Epithelial cell of proximal tubule (primary cell): ENCODE results near the gene C11orf52. TPM values are rescaled to one million over a fixed set of nuclear protein-coding genes. Genes with fewer than 3 reads are reported as not detected.

Experiments
- DNase-seq: peaks from one replicate; pipeline ENCODE4 v3.0.0-alpha.2; 2011; ENCODE audit warnings: low read depth
- H3K4me3 ChIP-seq: 2 replicates; pipeline ENCODE4 v1.5.1; 2011; ENCODE audit warnings: low read depth, mild to moderate bottlenecking, low read length
- CTCF ChIP-seq: conservative IDR thresholded peaks from 2 replicates; pipeline ENCODE4 v1.5.1; 2012; ENCODE audit warnings: low read depth, mild to moderate bottlenecking, low read length
- total RNA-seq: library from RNA; depleted of rRNA; stranded (reverse); fragments of >200 nt; gene quantifications from 2 replicates; pipeline ENCODE4 v1.2.3, GENCODE V29; 2015

C11orf52 gene
- total RNA-seq, 1 donor from 2014 or later = 4.0 TPM

GRCh38 chr11:111921541-111922230 lies 3.0 kb downstream of the C11orf52 start:
- no peak for DNase-seq
- no peak for TF ChIP-seq CTCF
- H3K4me3 ChIP-seq = no peak overlapping the region

- no peak for DNase-seq
- no peak for TF ChIP-seq CTCF
- peak overlapping the region; percentile 35 for H3K4me3 ChIP-seq
Observed at GRCh38 chr11:111922803-111923202, 4.1 kb downstream of the C11orf52 start.

- no peak for TF ChIP-seq CTCF
- no peak for DNase-seq
- peak overlapping the region; percentile 35 for H3K4me3 ChIP-seq
Observed at GRCh38 chr11:111923351-111923788, 4.7 kb downstream of the C11orf52 start.

GRCh38 chr11:111923951-111924350 lies 5.2 kb downstream of the C11orf52 start:
- peak overlapping the region; percentile 35 for H3K4me3 ChIP-seq
- no peak for TF ChIP-seq CTCF
- no peak for DNase-seq

- TF ChIP-seq CTCF = no peak
- H3K4me3 ChIP-seq = peak overlapping the region; percentile 51
- DNase-seq = no peak
Observed at GRCh38 chr11:111925953-111926352, 7.2 kb downstream of the C11orf52 start.

- H3K4me3 ChIP-seq = peak overlapping the region; percentile 61
- no peak for TF ChIP-seq CTCF
- DNase-seq = no peak
Observed at GRCh38 chr11:111926505-111927391, 8.0 kb downstream of the C11orf52 start.
